ENCODE data around the gene NOC4L. TPM values are rescaled to one million over a fixed set of nuclear protein-coding genes. Genes with fewer than 3 reads are reported as not detected.

Gene NOC4L
- total and polyA plus RNA-seq, 2 experiments from 2014 or later, result 42.4 to 54.7 TPM

DNA sequence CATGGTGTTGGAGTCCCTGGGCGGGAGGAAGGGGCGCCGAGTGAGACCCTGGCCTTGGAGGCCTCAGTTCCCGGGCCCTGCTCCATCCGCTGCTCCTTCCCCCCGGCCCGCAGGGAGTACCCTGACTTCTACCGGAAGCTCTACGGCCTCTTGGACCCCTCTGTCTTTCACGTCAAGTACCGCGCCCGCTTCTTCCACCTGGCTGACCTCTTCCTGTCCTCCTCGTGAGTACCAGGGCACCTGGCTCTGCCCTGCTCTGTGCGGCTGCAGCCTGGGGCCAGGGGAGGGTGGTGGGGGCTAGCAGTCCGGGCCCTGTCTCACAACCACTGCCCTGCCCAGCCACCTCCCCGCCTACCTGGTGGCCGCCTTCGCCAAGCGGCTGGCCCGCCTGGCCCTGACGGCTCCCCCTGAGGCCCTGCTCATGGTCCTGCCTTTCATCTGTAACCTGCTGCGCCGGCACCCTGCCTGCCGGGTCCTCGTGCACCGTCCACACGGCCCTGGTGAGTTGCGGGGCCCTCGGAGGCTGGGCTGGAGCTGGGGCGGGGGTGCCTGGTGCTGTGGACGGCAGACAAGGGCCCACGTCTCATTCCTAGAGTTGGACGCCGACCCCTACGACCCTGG is 7.0 kb downstream of the NOC4L start:
- no peaks in the 10 kb centered on the region for H3K4me1 ChIP-seq (ENCODE audit: insufficient read depth)
- Mint-ChIP-seq H3K27ac (no peak overlapping the region), H3K4me3 (no peak overlapping the region), H3K9me3 (peaks cover 2% of the 10 kb centered on the region), H3K4me1 (no peaks in the 10 kb centered on the region; the same call in 2 of the 3 replicates), H3K36me3 (ENCODE audit: low read depth) (peaks cover 22% of the 10 kb centered on the region), H3K27me3 (ENCODE audit: insufficient read depth, low read depth, poor library complexity) (peaks cover 3% of the 10 kb centered on the region)
- TF ChIP-seq NANOG (IDR thresholded peaks at IDR 0.05; ENCODE audit: borderline replicate concordance) (no peak), CREB1 (CRISPR knock-in tag; IDR thresholded peaks at IDR 0.05; ENCODE audit: low read depth) (no peak), JUNB (IDR thresholded peaks at IDR 0.05; ENCODE audit: unreplicated experiment) (no peak), ZNF114 (CRISPR knock-in tag; IDR thresholded peaks at IDR 0.05) (no peak), EZH2 (IDR thresholded peaks at IDR 0.05; ENCODE audit: low read depth, unreplicated experiment) (no peak), ZNF331 (CRISPR knock-in tag; IDR thresholded peaks at IDR 0.05; ENCODE audit: low read depth) (no peak)
- TF ChIP-seq, protein P1, sequence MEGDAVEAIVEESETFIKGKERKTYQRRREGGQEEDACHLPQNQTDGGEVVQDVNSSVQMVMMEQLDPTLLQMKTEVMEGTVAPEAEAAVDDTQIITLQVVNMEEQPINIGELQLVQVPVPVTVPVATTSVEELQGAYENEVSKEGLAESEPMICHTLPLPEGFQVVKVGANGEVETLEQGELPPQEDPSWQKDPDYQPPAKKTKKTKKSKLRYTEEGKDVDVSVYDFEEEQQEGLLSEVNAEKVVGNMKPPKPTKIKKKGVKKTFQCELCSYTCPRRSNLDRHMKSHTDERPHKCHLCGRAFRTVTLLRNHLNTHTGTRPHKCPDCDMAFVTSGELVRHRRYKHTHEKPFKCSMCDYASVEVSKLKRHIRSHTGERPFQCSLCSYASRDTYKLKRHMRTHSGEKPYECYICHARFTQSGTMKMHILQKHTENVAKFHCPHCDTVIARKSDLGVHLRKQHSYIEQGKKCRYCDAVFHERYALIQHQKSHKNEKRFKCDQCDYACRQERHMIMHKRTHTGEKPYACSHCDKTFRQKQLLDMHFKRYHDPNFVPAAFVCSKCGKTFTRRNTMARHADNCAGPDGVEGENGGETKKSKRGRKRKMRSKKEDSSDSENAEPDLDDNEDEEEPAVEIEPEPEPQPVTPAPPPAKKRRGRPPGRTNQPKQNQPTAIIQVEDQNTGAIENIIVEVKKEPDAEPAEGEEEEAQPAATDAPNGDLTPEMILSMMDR (conservative IDR thresholded peaks at IDR 0.05; ENCODE audit: low read depth in 2 of 2), result no peak
- TF ChIP-seq, protein P2, sequence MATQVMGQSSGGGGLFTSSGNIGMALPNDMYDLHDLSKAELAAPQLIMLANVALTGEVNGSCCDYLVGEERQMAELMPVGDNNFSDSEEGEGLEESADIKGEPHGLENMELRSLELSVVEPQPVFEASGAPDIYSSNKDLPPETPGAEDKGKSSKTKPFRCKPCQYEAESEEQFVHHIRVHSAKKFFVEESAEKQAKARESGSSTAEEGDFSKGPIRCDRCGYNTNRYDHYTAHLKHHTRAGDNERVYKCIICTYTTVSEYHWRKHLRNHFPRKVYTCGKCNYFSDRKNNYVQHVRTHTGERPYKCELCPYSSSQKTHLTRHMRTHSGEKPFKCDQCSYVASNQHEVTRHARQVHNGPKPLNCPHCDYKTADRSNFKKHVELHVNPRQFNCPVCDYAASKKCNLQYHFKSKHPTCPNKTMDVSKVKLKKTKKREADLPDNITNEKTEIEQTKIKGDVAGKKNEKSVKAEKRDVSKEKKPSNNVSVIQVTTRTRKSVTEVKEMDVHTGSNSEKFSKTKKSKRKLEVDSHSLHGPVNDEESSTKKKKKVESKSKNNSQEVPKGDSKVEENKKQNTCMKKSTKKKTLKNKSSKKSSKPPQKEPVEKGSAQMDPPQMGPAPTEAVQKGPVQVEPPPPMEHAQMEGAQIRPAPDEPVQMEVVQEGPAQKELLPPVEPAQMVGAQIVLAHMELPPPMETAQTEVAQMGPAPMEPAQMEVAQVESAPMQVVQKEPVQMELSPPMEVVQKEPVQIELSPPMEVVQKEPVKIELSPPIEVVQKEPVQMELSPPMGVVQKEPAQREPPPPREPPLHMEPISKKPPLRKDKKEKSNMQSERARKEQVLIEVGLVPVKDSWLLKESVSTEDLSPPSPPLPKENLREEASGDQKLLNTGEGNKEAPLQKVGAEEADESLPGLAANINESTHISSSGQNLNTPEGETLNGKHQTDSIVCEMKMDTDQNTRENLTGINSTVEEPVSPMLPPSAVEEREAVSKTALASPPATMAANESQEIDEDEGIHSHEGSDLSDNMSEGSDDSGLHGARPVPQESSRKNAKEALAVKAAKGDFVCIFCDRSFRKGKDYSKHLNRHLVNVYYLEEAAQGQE (IDR thresholded peaks at IDR 0.05; ENCODE audit: unreplicated experiment), result no peak
- TF ChIP-seq, protein P3, sequence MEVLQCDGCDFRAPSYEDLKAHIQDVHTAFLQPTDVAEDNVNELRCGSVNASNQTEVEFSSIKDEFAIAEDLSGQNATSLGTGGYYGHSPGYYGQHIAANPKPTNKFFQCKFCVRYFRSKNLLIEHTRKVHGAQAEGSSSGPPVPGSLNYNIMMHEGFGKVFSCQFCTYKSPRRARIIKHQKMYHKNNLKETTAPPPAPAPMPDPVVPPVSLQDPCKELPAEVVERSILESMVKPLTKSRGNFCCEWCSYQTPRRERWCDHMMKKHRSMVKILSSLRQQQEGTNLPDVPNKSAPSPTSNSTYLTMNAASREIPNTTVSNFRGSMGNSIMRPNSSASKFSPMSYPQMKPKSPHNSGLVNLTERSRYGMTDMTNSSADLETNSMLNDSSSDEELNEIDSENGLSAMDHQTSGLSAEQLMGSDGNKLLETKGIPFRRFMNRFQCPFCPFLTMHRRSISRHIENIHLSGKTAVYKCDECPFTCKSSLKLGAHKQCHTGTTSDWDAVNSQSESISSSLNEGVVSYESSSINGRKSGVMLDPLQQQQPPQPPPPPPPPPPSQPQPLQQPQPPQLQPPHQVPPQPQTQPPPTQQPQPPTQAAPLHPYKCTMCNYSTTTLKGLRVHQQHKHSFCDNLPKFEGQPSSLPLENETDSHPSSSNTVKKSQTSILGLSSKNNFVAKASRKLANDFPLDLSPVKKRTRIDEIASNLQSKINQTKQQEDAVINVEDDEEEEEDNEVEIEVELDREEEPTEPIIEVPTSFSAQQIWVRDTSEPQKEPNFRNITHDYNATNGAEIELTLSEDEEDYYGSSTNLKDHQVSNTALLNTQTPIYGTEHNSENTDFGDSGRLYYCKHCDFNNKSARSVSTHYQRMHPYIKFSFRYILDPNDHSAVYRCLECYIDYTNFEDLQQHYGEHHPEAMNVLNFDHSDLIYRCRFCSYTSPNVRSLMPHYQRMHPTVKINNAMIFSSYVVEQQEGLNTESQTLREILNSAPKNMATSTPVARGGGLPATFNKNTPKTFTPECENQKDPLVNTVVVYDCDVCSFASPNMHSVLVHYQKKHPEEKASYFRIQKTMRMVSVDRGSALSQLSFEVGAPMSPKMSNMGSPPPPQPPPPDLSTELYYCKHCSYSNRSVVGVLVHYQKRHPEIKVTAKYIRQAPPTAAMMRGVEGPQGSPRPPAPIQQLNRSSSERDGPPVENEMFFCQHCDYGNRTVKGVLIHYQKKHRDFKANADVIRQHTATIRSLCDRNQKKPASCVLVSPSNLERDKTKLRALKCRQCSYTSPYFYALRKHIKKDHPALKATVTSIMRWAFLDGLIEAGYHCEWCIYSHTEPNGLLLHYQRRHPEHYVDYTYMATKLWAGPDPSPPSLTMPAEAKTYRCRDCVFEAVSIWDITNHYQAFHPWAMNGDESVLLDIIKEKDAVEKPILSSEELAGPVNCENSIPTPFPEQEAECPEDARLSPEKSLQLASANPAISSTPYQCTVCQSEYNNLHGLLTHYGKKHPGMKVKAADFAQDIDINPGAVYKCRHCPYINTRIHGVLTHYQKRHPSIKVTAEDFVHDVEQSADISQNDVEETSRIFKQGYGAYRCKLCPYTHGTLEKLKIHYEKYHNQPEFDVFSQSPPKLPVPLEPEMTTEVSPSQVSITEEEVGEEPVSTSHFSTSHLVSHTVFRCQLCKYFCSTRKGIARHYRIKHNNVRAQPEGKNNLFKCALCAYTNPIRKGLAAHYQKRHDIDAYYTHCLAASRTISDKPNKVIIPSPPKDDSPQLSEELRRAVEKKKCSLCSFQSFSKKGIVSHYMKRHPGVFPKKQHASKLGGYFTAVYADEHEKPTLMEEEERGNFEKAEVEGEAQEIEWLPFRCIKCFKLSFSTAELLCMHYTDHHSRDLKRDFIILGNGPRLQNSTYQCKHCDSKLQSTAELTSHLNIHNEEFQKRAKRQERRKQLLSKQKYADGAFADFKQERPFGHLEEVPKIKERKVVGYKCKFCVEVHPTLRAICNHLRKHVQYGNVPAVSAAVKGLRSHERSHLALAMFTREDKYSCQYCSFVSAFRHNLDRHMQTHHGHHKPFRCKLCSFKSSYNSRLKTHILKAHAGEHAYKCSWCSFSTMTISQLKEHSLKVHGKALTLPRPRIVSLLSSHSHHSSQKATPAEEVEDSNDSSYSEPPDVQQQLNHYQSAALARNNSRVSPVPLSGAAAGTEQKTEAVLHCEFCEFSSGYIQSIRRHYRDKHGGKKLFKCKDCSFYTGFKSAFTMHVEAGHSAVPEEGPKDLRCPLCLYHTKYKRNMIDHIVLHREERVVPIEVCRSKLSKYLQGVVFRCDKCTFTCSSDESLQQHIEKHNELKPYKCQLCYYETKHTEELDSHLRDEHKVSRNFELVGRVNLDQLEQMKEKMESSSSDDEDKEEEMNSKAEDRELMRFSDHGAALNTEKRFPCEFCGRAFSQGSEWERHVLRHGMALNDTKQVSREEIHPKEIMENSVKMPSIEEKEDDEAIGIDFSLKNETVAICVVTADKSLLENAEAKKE (CRISPR knock-in tag; IDR thresholded peaks at IDR 0.05), result no peak
- H4K20me1 ChIP-seq (replicated peaks; ENCODE audit: insufficient read depth), result no peaks in the 10 kb centered on the region
- no peak overlapping the region for H3K4me3 ChIP-seq
- H3K27ac ChIP-seq (ENCODE audit: low read depth), result no peak overlapping the region
- peaks cover 6% of the 10 kb centered on the region for H3F3A ChIP-seq (replicated peaks; ENCODE audit: low read depth)
- DNase-seq (ENCODE audit: low spot score) (no peak), ATAC-seq (no peak)
- H3K9me2 ChIP-seq (ENCODE audit: insufficient read depth), result no peaks in the 10 kb centered on the region
- H3K79me2 ChIP-seq (replicated peaks; ENCODE audit: insufficient read depth), result peaks cover 14% of the 10 kb centered on the region
- no peak overlapping the region for H2AFZ ChIP-seq
- H3K4me2 ChIP-seq, result no peak overlapping the region
- H3K36me3 ChIP-seq (ENCODE audit: insufficient read depth), result no peaks in the 10 kb centered on the region
- H3K27me3 ChIP-seq (ENCODE audit: insufficient read depth), result no peaks in the 10 kb centered on the region

Measured in GM23338 (cell line).